CD4-positive, alpha-beta memory T cell (primary cell): Measurements from ENCODE around the gene EYS. TPM values are rescaled to one million over a fixed set of nuclear protein-coding genes. Genes with fewer than 3 reads are reported as not detected.
"Not testable (repeated sequence)": the region's sequence is repeated elsewhere in the genome, so short reads cannot be mapped to it uniquely, and the experiment has no call there.

Source experiments
- CTCF ChIA-PET: fragments of 350-600 bp; sonication (Branson Sonifier 250); formaldehyde crosslinking; loops from one replicate; lab custom pipeline; 2021; ENCODE audit warnings: inconsistent platforms; ENCODE audit not compliant: partially characterized antibody; lab: Charles Lee
- POLR2A ChIA-PET: fragments of 350-600 bp; sonication (Branson Sonifier 250); formaldehyde crosslinking; loops from one replicate; lab custom pipeline; 2021; ENCODE audit not compliant: partially characterized antibody; lab: Charles Lee
- DNase-seq, 5 donors: peaks; one replicate each; pipeline versions ENCODE4 v3.0.0 to v3.0.0-alpha.2; 2020 to 2022; ENCODE audit warnings: mixed read lengths in 1 of 5
- H3K27ac ChIP-seq: one replicate; pipeline ENCODE4 v1.7.0; 2013; ENCODE audit warnings: low read depth, low read length
- H3K27me3 ChIP-seq: 2 replicates; pipeline ENCODE4 v1.7.0; 2013; ENCODE audit warnings: mild to moderate bottlenecking, low read length, moderate library complexity; ENCODE audit not compliant: insufficient read depth
- H3K36me3 ChIP-seq: 2 replicates; pipeline ENCODE4 v1.7.0; 2013; ENCODE audit warnings: mild to moderate bottlenecking, low read length, moderate library complexity; ENCODE audit not compliant: insufficient read depth
- H3K4me1 ChIP-seq: 2 replicates; pipeline ENCODE4 v1.7.0; 2013; ENCODE audit warnings: mild to moderate bottlenecking, low read length, moderate library complexity; ENCODE audit not compliant: insufficient read depth
- H3K4me3 ChIP-seq, 2 donors: one replicate each; pipeline ENCODE4 v1.7.0; 2013; ENCODE audit warnings: low read length in 2 of 2, mild to moderate bottlenecking in 1 of 2
- H3K9me3 ChIP-seq, 2 donors: one replicate each; pipeline ENCODE4 v1.7.0; 2013; ENCODE audit warnings: low read length in 2 of 2, control low read depth in 1 of 2; ENCODE audit not compliant: control insufficient read depth in 1 of 2
- H3K27ac Mint-ChIP-seq, 7 donors: one replicate each; pipeline ENCODE4 v1.8.0; 2020 to 2021; ENCODE audit warnings: mixed read lengths in 7 of 7, mild to moderate bottlenecking in 6 of 7, inconsistent platforms in 3 of 7, moderate library complexity in 3 of 7
- H3K27me3 Mint-ChIP-seq, 2 donors: one replicate each; pipeline ENCODE4 v1.8.0; 2020 to 2021; ENCODE audit warnings: mixed read lengths in 2 of 2
- H3K36me3 Mint-ChIP-seq, 2 donors: one replicate each; pipeline ENCODE4 v1.8.0; 2020 to 2021; ENCODE audit warnings: mixed read lengths in 2 of 2, inconsistent platforms in 1 of 2, mild to moderate bottlenecking in 1 of 2
- H3K4me1 Mint-ChIP-seq, 4 donors: one replicate each; pipeline ENCODE4 v1.8.0; 2020 to 2021; ENCODE audit warnings: mixed read lengths in 4 of 4, mild to moderate bottlenecking in 1 of 4
- H3K4me3 Mint-ChIP-seq, 8 donors: one replicate each; pipeline ENCODE4 v1.8.0; 2020 to 2021; ENCODE audit warnings: mixed read lengths in 8 of 8, mild to moderate bottlenecking in 7 of 8, moderate library complexity in 6 of 8, inconsistent platforms in 3 of 8
- H3K9me3 Mint-ChIP-seq, 8 donors: one replicate each; pipeline ENCODE4 v1.8.0; 2020 to 2021; ENCODE audit warnings: mixed read lengths in 8 of 8, mild to moderate bottlenecking in 5 of 8, inconsistent platforms in 3 of 8, moderate library complexity in 1 of 8
- intact Hi-C: fragments of 100-400 bp; cut with micrococcal nuclease; formaldehyde crosslinking; loops from one replicate; pipeline ENCODE4 v1.15.1; 2023
- polyA plus RNA-seq, 2 donors: library from polyadenylated mRNA; unstranded; fragments of 300-500 nt; fragmentation: Illumina TruSeq; gene quantifications; one replicate each; pipeline ENCODE4 v1.2.3, GENCODE V29; 2021
- total RNA-seq, 2 experiments: library from RNA; stranded (reverse); gene quantifications; one replicate each; pipeline ENCODE4 v1.2.3, GENCODE V29; 2021

Gene EYS
- total and polyA plus RNA-seq, 4 experiments from 2014 or later = 0.17 to 0.20 TPM; not detected in 2

DNA sequence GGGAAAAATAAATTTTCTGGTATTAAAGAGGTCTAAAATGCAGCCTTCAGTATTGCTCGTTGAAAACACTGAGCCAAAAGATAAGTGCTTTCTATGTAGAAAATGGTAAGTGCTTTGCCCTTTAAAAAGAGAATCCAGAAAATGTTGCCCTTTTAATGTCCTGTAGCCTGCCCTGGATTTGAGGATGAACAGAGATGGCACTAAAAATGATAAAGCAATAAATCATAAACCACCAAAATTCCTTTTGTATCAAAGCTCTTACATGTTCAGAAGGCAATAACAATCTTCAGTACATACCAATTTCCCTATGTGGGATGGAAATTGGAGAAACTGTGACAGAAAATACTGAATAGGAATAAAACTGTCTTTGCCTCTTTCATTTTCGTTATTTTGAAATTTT, 1665.7 kb downstream of the EYS start:
- intact Hi-C loops = no loop called here
- Mint-ChIP-seq H3K36me3 (no peaks in the 10 kb centered on the region), H3K4me1 (no peaks in the 10 kb centered on the region), H3K27ac (no peak overlapping the region), H3K27me3 (no peaks in the 10 kb centered on the region), H3K9me3 (peaks cover 0 to 2% (median 0%) of the 10 kb centered on the region in 8 donors), H3K4me3 (no peak overlapping the region)
- Histone ChIP-seq H3K9me3 (no peaks in the 10 kb centered on the region), H3K36me3 (no peaks in the 10 kb centered on the region), H3K27ac (no peak overlapping the region), H3K4me3 (no peak overlapping the region), H3K4me1 (no peaks in the 10 kb centered on the region), H3K27me3 (no peaks in the 10 kb centered on the region)
- no peak for DNase-seq
- ChIA-PET CTCF (no interaction called here), POLR2A (no interaction called here)

GRCh38 chr6:64040113-64040512, 1666.9 kb downstream of the EYS start:
- H3K27me3 Mint-ChIP-seq = no peaks in the 10 kb centered on the region
- intact Hi-C loops = no loop called here
- H3K27me3 ChIP-seq = no peaks in the 10 kb centered on the region
- no peaks in the 10 kb centered on the region for H3K4me1 Mint-ChIP-seq
- DNase-seq = no peak
- CTCF ChIA-PET = no interaction called here
- no peak overlapping the region for H3K4me3 Mint-ChIP-seq
- H3K9me3 ChIP-seq = no peaks in the 10 kb centered on the region
- POLR2A ChIA-PET = no interaction called here
- no peaks in the 10 kb centered on the region for H3K36me3 Mint-ChIP-seq
- no peak overlapping the region for H3K27ac Mint-ChIP-seq
- H3K36me3 ChIP-seq = no peaks in the 10 kb centered on the region
- H3K27ac ChIP-seq = no peak overlapping the region
- H3K4me3 ChIP-seq = no peak overlapping the region
- peaks cover 0 to 2% (median 0%) of the 10 kb centered on the region in 8 donors for H3K9me3 Mint-ChIP-seq
- H3K4me1 ChIP-seq = no peaks in the 10 kb centered on the region

DNA sequence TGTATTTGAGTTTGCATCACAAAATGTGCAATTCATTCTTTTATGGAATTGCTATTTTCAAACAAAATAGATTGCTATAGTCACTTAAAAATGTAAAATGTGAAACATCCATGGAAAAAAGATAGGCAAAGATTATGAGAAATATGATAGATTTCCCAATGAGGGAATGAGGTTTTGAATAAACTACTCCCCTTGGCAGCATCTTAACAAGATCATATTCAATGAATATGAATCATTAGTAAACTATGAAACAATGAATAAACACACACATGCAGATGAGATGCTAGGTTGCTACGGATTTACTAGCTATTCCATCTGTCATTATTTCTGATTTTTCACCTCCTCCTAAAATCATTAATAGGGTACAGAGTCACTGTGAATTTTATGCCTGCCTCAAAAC, 1669.6 kb downstream of the EYS start:
- no peak for DNase-seq
- Histone ChIP-seq H3K27me3 (no peaks in the 10 kb centered on the region), H3K4me1 (no peaks in the 10 kb centered on the region), H3K9me3 (no peaks in the 10 kb centered on the region), H3K36me3 (no peaks in the 10 kb centered on the region), H3K27ac (no peak overlapping the region), H3K4me3 (no peak overlapping the region)
- ChIA-PET CTCF (no interaction called here), POLR2A (no interaction called here)
- no peaks in the 10 kb centered on the region for H3K27me3 Mint-ChIP-seq
- H3K4me1 Mint-ChIP-seq = no peaks in the 10 kb centered on the region
- H3K36me3 Mint-ChIP-seq = no peaks in the 10 kb centered on the region
- intact Hi-C loops = no loop called here
- no peak overlapping the region for H3K4me3 Mint-ChIP-seq
- no peak overlapping the region for H3K27ac Mint-ChIP-seq
- peaks cover 0 to 4% (median 0%) of the 10 kb centered on the region in 8 donors for H3K9me3 Mint-ChIP-seq

GRCh38 chr6:64034910-64035655, 1671.9 kb downstream of the EYS start:
- Mint-ChIP-seq H3K27ac (no peak overlapping the region), H3K27me3 (no peaks in the 10 kb centered on the region), H3K4me1 (no peaks in the 10 kb centered on the region), H3K36me3 (no peaks in the 10 kb centered on the region), H3K4me3 (no peak overlapping the region), H3K9me3 (peaks cover 0 to 9% (median 3%) of the 10 kb centered on the region in 8 donors)
- ChIA-PET POLR2A (no interaction called here), CTCF (no interaction called here)
- DNase-seq = no peak
- Histone ChIP-seq H3K36me3 (no peaks in the 10 kb centered on the region), H3K27ac (no peak overlapping the region), H3K27me3 (no peaks in the 10 kb centered on the region), H3K4me1 (no peaks in the 10 kb centered on the region), H3K9me3 (no peaks in the 10 kb centered on the region), H3K4me3 (no peak overlapping the region)
- intact Hi-C loops = no loop called here

- no peak overlapping the region for H3K4me3 Mint-ChIP-seq
- peaks cover 0 to 13% (median 6%) of the 10 kb centered on the region in 8 donors for H3K9me3 Mint-ChIP-seq
- H3K27me3 Mint-ChIP-seq = no peaks in the 10 kb centered on the region
- ChIA-PET CTCF (no interaction called here), POLR2A (no interaction called here)
- no peaks in the 10 kb centered on the region for H3K4me1 ChIP-seq
- no peaks in the 10 kb centered on the region for H3K36me3 Mint-ChIP-seq
- H3K9me3 ChIP-seq = no peaks in the 10 kb centered on the region
- intact Hi-C loops = no loop called here
- no peak overlapping the region for H3K27ac Mint-ChIP-seq
- no peaks in the 10 kb centered on the region for H3K36me3 ChIP-seq
- no peak overlapping the region for H3K4me3 ChIP-seq
- H3K27ac ChIP-seq = no peak overlapping the region
- H3K4me1 Mint-ChIP-seq = no peaks in the 10 kb centered on the region
- DNase-seq = no peak
- no peaks in the 10 kb centered on the region for H3K27me3 ChIP-seq
These were observed 1672.7 kb downstream of the EYS start for GRCh38 chr6:64034291-64034690.

DNA sequence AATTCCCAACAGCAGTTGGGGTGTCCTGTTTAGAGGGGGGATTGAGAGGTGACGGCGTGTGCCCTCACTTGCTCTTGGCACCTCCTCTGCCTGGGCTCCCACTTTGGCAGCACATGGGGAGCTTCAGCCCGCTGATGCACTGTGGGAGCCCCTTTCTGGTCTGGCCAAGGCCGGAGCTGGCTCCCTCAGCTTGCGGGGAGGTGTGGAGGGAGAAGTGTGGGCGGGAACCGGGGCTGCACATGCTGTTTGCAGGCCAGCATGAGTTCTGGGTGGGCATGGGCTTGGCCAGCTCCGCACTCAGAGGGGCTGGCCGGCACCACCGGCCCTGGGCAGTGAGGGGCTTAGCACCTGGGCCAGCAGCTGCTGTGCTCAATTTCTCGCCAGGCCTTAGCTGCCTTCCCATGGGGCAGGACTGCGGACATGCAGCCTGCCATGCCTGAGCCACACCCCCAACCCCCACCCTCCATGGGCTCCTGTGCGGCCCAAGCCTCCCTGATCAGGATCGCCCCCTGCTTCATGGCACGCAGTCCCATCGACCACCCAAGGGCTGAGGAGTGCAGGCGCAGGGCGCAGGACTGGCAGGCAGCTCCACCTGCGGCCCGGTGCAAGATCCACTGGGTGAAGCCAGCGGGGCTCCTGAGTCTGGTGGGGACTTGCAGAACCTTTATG, 1675.9 kb downstream of the EYS start:
- H3K9me3 ChIP-seq, H3K4me1 Mint-ChIP-seq, H3K27me3 Mint-ChIP-seq, H3K27me3 ChIP-seq, CTCF ChIA-PET, H3K27ac Mint-ChIP-seq, H3K4me3 ChIP-seq, DNase-seq, H3K27ac ChIP-seq, POLR2A ChIA-PET, intact Hi-C loops, H3K4me1 ChIP-seq, H3K4me3 Mint-ChIP-seq, H3K36me3 ChIP-seq, H3K36me3 Mint-ChIP-seq: not testable (repeated sequence)
- peaks cover 0 to 15% (median 6%) of the 10 kb centered on the region in 8 donors for H3K9me3 Mint-ChIP-seq

DNA sequence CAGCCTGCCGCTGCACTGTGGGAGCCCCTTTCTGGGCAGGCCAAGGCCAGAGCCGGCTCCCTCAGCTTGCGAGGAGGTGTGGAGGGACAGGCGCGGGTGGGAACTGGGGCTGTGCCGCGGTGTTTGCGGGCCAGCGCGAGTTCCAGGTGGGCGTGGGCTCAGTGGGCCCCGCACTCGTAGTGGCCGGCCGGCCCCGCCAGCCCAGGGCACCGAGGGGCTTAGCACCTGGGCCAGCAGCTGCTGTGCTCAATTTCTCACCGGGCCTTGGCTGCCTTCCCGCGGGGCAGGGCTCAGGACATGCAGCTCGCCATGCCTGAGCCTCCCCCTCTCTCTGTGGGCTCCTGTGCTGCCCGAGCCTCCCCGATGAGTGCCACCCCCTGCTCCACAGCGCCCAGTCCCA, 1683.3 kb downstream of the EYS start:
- Histone ChIP-seq H3K36me3 (no peaks in the 10 kb centered on the region), H3K4me1 (no peaks in the 10 kb centered on the region), H3K9me3 (no peaks in the 10 kb centered on the region), H3K27me3 (no peaks in the 10 kb centered on the region), H3K27ac (no peak overlapping the region), H3K4me3 (no peak overlapping the region)
- H3K27ac Mint-ChIP-seq = no peak overlapping the region
- H3K27me3 Mint-ChIP-seq = no peaks in the 10 kb centered on the region
- no peak for DNase-seq
- intact Hi-C loops = no loop called here
- no peaks in the 10 kb centered on the region for H3K4me1 Mint-ChIP-seq
- ChIA-PET CTCF (no interaction called here), POLR2A (no interaction called here)
- H3K9me3 Mint-ChIP-seq = peaks cover 0 to 15% (median 3%) of the 10 kb centered on the region in 8 donors
- no peak overlapping the region for H3K4me3 Mint-ChIP-seq
- H3K36me3 Mint-ChIP-seq = no peaks in the 10 kb centered on the region
